Measurements from ENCODE around the gene LRRC32. TPM values are rescaled to one million over a fixed set of nuclear protein-coding genes. Genes with fewer than 3 reads are reported as not detected.

The LRRC32 gene
- total and polyA plus RNA-seq, 2 experiments from 2014 or later, result 0.42 to 0.58 TPM

- no peaks in the 10 kb centered on the region for H3K79me2 ChIP-seq (replicated peaks; ENCODE audit: insufficient read depth)
- Mint-ChIP-seq H3K4me3 (no peak overlapping the region), H3K36me3 (ENCODE audit: low read depth) (peaks cover 10% of the 10 kb centered on the region; the same call in 2 of the 3 replicates), H3K9me3 (peaks cover 9% of the 10 kb centered on the region), H3K27me3 (ENCODE audit: insufficient read depth, low read depth, poor library complexity) (peaks cover 17% of the 10 kb centered on the region), H3K4me1 (peaks cover 16% of the 10 kb centered on the region), H3K27ac (no peak overlapping the region)
- no peaks in the 10 kb centered on the region for H3K9me2 ChIP-seq (ENCODE audit: insufficient read depth)
- H3K36me3 ChIP-seq (ENCODE audit: insufficient read depth), result no peaks in the 10 kb centered on the region
- no peak overlapping the region for H3K27ac ChIP-seq (ENCODE audit: low read depth)
- H3K4me3 ChIP-seq, result no peak overlapping the region
- ATAC-seq, result no peak
- no peaks in the 10 kb centered on the region for H3K27me3 ChIP-seq (ENCODE audit: insufficient read depth)
- H3F3A ChIP-seq (replicated peaks; ENCODE audit: low read depth), result no peaks in the 10 kb centered on the region
- H2AFZ ChIP-seq, result no peak overlapping the region
- no peak overlapping the region for H3K4me2 ChIP-seq
- no peaks in the 10 kb centered on the region for H4K20me1 ChIP-seq (replicated peaks; ENCODE audit: insufficient read depth)
- no peak for DNase-seq (ENCODE audit: low spot score)
- H3K4me1 ChIP-seq (ENCODE audit: insufficient read depth), result no peaks in the 10 kb centered on the region
- TF ChIP-seq ZNF331 (CRISPR knock-in tag; IDR thresholded peaks at IDR 0.05; ENCODE audit: low read depth) (no peak), STAT1 (IDR thresholded peaks at IDR 0.05; ENCODE audit: unreplicated experiment) (no peak), ETS1 (IDR thresholded peaks at IDR 0.05) (no peak), CREB1 (CRISPR knock-in tag; IDR thresholded peaks at IDR 0.05; ENCODE audit: low read depth) (no peak), POLR2AphosphoS5 (IDR thresholded peaks at IDR 0.05; ENCODE audit: low read depth) (no peak), ZNF462 (CRISPR knock-in tag; IDR thresholded peaks at IDR 0.05) (no peak), ZNF114 (CRISPR knock-in tag; IDR thresholded peaks at IDR 0.05) (no peak), EZH2phosphoT487 (IDR thresholded peaks at IDR 0.05; ENCODE audit: unreplicated experiment) (no peak), REST (IDR thresholded peaks at IDR 0.05; ENCODE audit: unreplicated experiment) (no peak), JUNB (IDR thresholded peaks at IDR 0.05; ENCODE audit: unreplicated experiment) (no peak)
Observed at GRCh38 chr11:76612226-76612625, 58.3 kb downstream of the LRRC32 start.
